Panc1 (cell line): ENCODE results near the gene COL4A3. TPM values are rescaled to one million over a fixed set of nuclear protein-coding genes. Genes with fewer than 3 reads are reported as not detected.

Experiments used
- ATAC-seq: fragments of 200-7000 bp; cut with Tn5 transposase; 2 replicates; pipeline ENCODE4 v1.9.1; 2020; ENCODE audit warnings: mild to moderate bottlenecking, moderate library complexity
- BruUV-seq: library from RNA; stranded (reverse); fragments of 400-500 nt; replicated peaks from 2 replicates; lab custom pipeline; 2021; lab: Mats Ljungman, UMichigan
- CTCF ChIA-PET: fragments of 300-600 bp; sonication (Branson Sonifier 250); formaldehyde crosslinking; loops from one replicate; lab custom pipeline; 2022; ENCODE audit warnings: antibody characterized with exemption; lab: Charles Lee
- POLR2A ChIA-PET: fragments of 300-600 bp; sonication (Branson Sonifier 250); formaldehyde crosslinking; loops from one replicate; lab custom pipeline; 2022; ENCODE audit warnings: antibody characterized with exemption; lab: Charles Lee
- DNase-seq: peaks from one replicate; pipeline ENCODE4 v3.0.0-alpha.2; 2010; ENCODE audit warnings: low read depth, low spot score
- H3K27ac ChIP-seq: 2 replicates; pipeline ENCODE4 v1.5.1; 2011; ENCODE audit warnings: mild to moderate bottlenecking, low read length, inconsistent platforms
- H3K27me3 ChIP-seq: fragments of 200-500 bp; sonication (Bioruptor generic); 2 replicates; pipeline ENCODE4 v1.6.0; 2014; ENCODE audit warnings: low read length, inconsistent platforms; ENCODE audit not compliant: control insufficient read depth, insufficient read depth
- H3K36me3 ChIP-seq: fragments of 200-500 bp; sonication (Bioruptor generic); 2 replicates; pipeline ENCODE4 v1.5.1; 2014; ENCODE audit warnings: inconsistent platforms, mild to moderate bottlenecking, low read length, moderate library complexity; ENCODE audit not compliant: control insufficient read depth, insufficient read depth
- H3K4me1 ChIP-seq: 2 replicates; pipeline ENCODE4 v1.5.1; 2011; ENCODE audit warnings: inconsistent platforms, mild to moderate bottlenecking, low read length, moderate library complexity; ENCODE audit not compliant: control insufficient read depth, insufficient read depth
- H3K4me3 ChIP-seq, 2 experiments: 2 replicates each; pipeline ENCODE4 v1.5.1; 2011 to 2012; ENCODE audit warnings: low read depth in 2 of 2, low read length in 2 of 2, mild to moderate bottlenecking in 2 of 2, inconsistent platforms in 1 of 2, moderate library complexity in 1 of 2
- H3K9me3 ChIP-seq: fragments of 200-500 bp; sonication (Bioruptor generic); 2 replicates; pipeline ENCODE4 v1.5.1; 2014; ENCODE audit warnings: low read depth, mild to moderate bottlenecking, inconsistent platforms, low read length, moderate library complexity; ENCODE audit not compliant: control insufficient read depth, insufficient read depth
- CTCF ChIP-seq: fragments of 450-650 bp; IDR thresholded peaks from 2 replicates; pipeline ENCODE4 v1.5.1; 2017; ENCODE audit warnings: mild to moderate bottlenecking
- POLR2AphosphoS5 ChIP-seq: IDR thresholded peaks from 2 replicates; pipeline ENCODE4 v1.6.1; 2012; ENCODE audit warnings: mild to moderate bottlenecking, low read depth, low read length, moderate library complexity
- REST ChIP-seq, 2 experiments: IDR thresholded peaks; 2 replicates each; pipeline ENCODE4 v1.6.1; 2011 to 2012; ENCODE audit warnings: low read depth in 2 of 2, control low read depth in 1 of 2, low read length in 1 of 2, mild to moderate bottlenecking in 1 of 2, moderate library complexity in 1 of 2; ENCODE audit not compliant: insufficient read depth in 1 of 2
- SIN3A ChIP-seq: IDR thresholded peaks from 2 replicates; pipeline ENCODE4 v1.6.1; 2012; ENCODE audit warnings: low read depth, mild to moderate bottlenecking, low read length, moderate library complexity, borderline replicate concordance; ENCODE audit not compliant: insufficient read depth
- TCF7L2 ChIP-seq: IDR thresholded peaks from 2 replicates; pipeline ENCODE4 v1.6.1; 2011; ENCODE audit warnings: mild to moderate bottlenecking, low read depth, low read length, inconsistent platforms
- in situ Hi-C: cut with HindIII; loops from 2 replicates; pipeline ENCODE4 v1.10.0; 2016; ENCODE audit warnings: low sequenced_read_pairs, low pct_unique_long_range_greater_than_20kb
- intact Hi-C: fragments of 100-400 bp; cut with micrococcal nuclease; formaldehyde crosslinking; loops from one replicate; pipeline ENCODE4 v1.10.0; 2022; ENCODE audit not compliant: unreplicated experiment
- total RNA-seq: library from RNA; stranded (reverse); gene quantifications from one replicate; pipeline ENCODE4 v1.2.1, GENCODE V29; 2021; ENCODE audit not compliant: unreplicated experiment

COL4A3 gene
- total RNA-seq, 1 experiment from 2014 or later, result 0.18 TPM

- BruUV-seq, result no TSS peak
- H3K36me3 ChIP-seq, result no peaks in the 10 kb centered on the region
- TF ChIP-seq TCF7L2, result no peak
- no peak for TF ChIP-seq REST (IDR thresholded peaks at IDR 0.05; ENCODE audit: insufficient read depth in 1 of 2, low read depth in 2 of 2, low read length in 1 of 2)
- TF ChIP-seq SIN3A, result no peak
- no peak for TF ChIP-seq CTCF
- no peak for TF ChIP-seq POLR2AphosphoS5
- ChIA-PET POLR2A (no interaction called here), CTCF (no interaction called here)
- in situ Hi-C loops, result no loop called here
- H3K27ac ChIP-seq, result no peak overlapping the region
- no peaks in the 10 kb centered on the region for H3K9me3 ChIP-seq
- H3K27me3 ChIP-seq, result no peaks in the 10 kb centered on the region
- ATAC-seq (no peak), DNase-seq (no peak)
- H3K4me3 ChIP-seq, result no peak overlapping the region
- intact Hi-C loops, result no loop called here
- H3K4me1 ChIP-seq, result no peaks in the 10 kb centered on the region
Measured at GRCh38 chr2:227182765-227183164, 18.3 kb downstream of the COL4A3 start.

GRCh38 chr2:227183657-227184367, 19.4 kb downstream of the COL4A3 start:
- H3K4me1 ChIP-seq, result no peaks in the 10 kb centered on the region
- BruUV-seq, result no TSS peak
- H3K36me3 ChIP-seq, result no peaks in the 10 kb centered on the region
- H3K27me3 ChIP-seq, result no peaks in the 10 kb centered on the region
- intact Hi-C loops (no loop called here), in situ Hi-C loops (no loop called here)
- CTCF ChIA-PET, result no interaction called here
- POLR2A ChIA-PET, result no interaction called here
- H3K9me3 ChIP-seq, result no peaks in the 10 kb centered on the region
- ATAC-seq (no peak), DNase-seq (no peak)
- H3K4me3 ChIP-seq, result no peak overlapping the region
- no peak for TF ChIP-seq SIN3A
- no peak for TF ChIP-seq CTCF
- no peak overlapping the region for H3K27ac ChIP-seq
